ENCODE results near the gene ADAMTS9.

- TF ChIP-seq CTCF (IDR thresholded peaks at IDR 0.05; ENCODE audit: insufficient read depth, low read length) (no peak), POLR2AphosphoS5 (IDR thresholded peaks at IDR 0.05; ENCODE audit: low read depth) (no peak), REST (IDR thresholded peaks at IDR 0.05; ENCODE audit: insufficient replicate concordance, low read depth) (no peak), SPI1 (IDR thresholded peaks at IDR 0.05; ENCODE audit: borderline replicate concordance, low read depth) (no peak), GABPA (IDR thresholded peaks at IDR 0.05; ENCODE audit: low read depth) (no peak)
Measured at GRCh38 chr3:64541803-64542202, 146.0 kb downstream of the ADAMTS9 start.
